Cardiac septum (tissue), 1 donor: ENCODE data around the gene EHD2. TPM values are rescaled to one million over a fixed set of nuclear protein-coding genes. Genes with fewer than 3 reads are reported as not detected.
A peak's percentile ranks its signal among the peaks of the same experiment; 100 is the strongest.
"Not testable (repeated sequence)": the region's sequence is repeated elsewhere in the genome, so short reads cannot be mapped to it uniquely, and the experiment has no call there.

Source experiments
- DNase-seq: peaks from one replicate; pipeline ENCODE4 v3.0.0-alpha.2; 2020; ENCODE audit warnings: low spot score
- intact Hi-C: fragments of 100-400 bp; cut with DNase I; formaldehyde crosslinking; loops from one replicate; pipeline ENCODE4 v1.14.0; 2022
- long read RNA-seq: library from polyadenylated mRNA; unstranded; transcript quantifications from one replicate; pipeline ENCODE4 v2.0.0, GENCODE V29; 2021
- total RNA-seq: library from RNA; stranded (reverse); fragmentation: NEBNext Ultra II Directional; extraction: Animal tissue kit (Norgen Biotek cat#: 25700); gene quantifications from one replicate; pipeline ENCODE4 v1.2.1, GENCODE V29; 2021
- donor health status: DM: no; HTN: no; CAD: no.

Gene EHD2
- total RNA-seq = 42.6 TPM
- long read RNA-seq, partial matches to known transcripts = 31 of 37 reads
- long read RNA-seq, other reads (novel, unspliced or antisense) = 2 of 37 reads

GRCh38 chr19:47713046-47714021 lies at the start of gene EHD2:
TSS of gene EHD2 (plus strand) at chr19:47713422. CDS start at chr19:47716613, 3,191 bp downstream.
- peak; percentile 80 for DNase-seq
- intact Hi-C loops = loop anchor here (1.0 kb wide), 2 partner anchors 30 to 75 kb away; no protein-coding TSS in a partner anchor

- intact Hi-C loops = loop anchor here (5.0 kb wide), 1 partner anchor 46 kb away; no protein-coding TSS in a partner anchor
These were observed 49.7 kb upstream of the EHD2 start for GRCh38 chr19:47663435-47663910.

GRCh38 chr19:47663911-47664771 lies 49.1 kb upstream of the EHD2 start:
- intact Hi-C loops = loop anchor here (5.0 kb wide), 1 partner anchor 47 kb away; no protein-coding TSS in a partner anchor
- no peak for DNase-seq

More at GRCh38 chr19:47663435-47663910, 49.7 kb upstream of the EHD2 start:
- no peak for DNase-seq

GRCh38 chr19:47668556-47668955 lies 44.7 kb upstream of the EHD2 start:
- intact Hi-C loops, DNase-seq: not testable (repeated sequence)

- DNase-seq = no peak
- intact Hi-C loops = no loop called here
These were observed 42.5 kb upstream of the EHD2 start for GRCh38 chr19:47670736-47671135.

GRCh38 chr19:47671499-47671898 lies 41.7 kb upstream of the EHD2 start:
- intact Hi-C loops = no loop called here
- no peak for DNase-seq

- no peak for DNase-seq
- intact Hi-C loops = no loop called here
These were observed 39.8 kb upstream of the EHD2 start for GRCh38 chr19:47673426-47673825.

- intact Hi-C loops = no loop called here
- no peak for DNase-seq
These were observed 38.7 kb upstream of the EHD2 start for GRCh38 chr19:47674548-47674947.

- intact Hi-C loops = no loop called here
- no peak for DNase-seq
These were observed 38.0 kb upstream of the EHD2 start for GRCh38 chr19:47675271-47675670.

- intact Hi-C loops = no loop called here
- no peak for DNase-seq
These were observed 37.4 kb upstream of the EHD2 start for GRCh38 chr19:47675859-47676258.

- no peak for DNase-seq
These were observed 36.4 kb upstream of the EHD2 start for GRCh38 chr19:47676811-47677210.

GRCh38 chr19:47679251-47679900 lies 33.8 kb upstream of the EHD2 start:
- no peak for DNase-seq
- intact Hi-C loops = no loop called here

More at GRCh38 chr19:47676811-47677210, 36.4 kb upstream of the EHD2 start:
- intact Hi-C loops = no loop called here

GRCh38 chr19:47679922-47680857 lies 33.0 kb upstream of the EHD2 start:
- intact Hi-C loops = loop anchor here (10.0 kb wide), 1 partner anchor 375 kb away; the partner anchor contains the start of gene C5AR1
- no peak for DNase-seq

GRCh38 chr19:47680858-47681332 lies 32.3 kb upstream of the EHD2 start:
- intact Hi-C loops = loop anchor here (10.0 kb wide), 1 partner anchor 376 kb away; the partner anchor contains the start of gene C5AR1
- DNase-seq = no peak

GRCh38 chr19:47681388-47681787 lies 31.8 kb upstream of the EHD2 start:
- DNase-seq = no peak
- intact Hi-C loops = loop anchor here (10.0 kb wide), 1 partner anchor 377 kb away; the partner anchor contains the start of gene C5AR1

- DNase-seq = no peak
- intact Hi-C loops = loop anchor here (10.0 kb wide), 1 partner anchor 377 kb away; the partner anchor contains the start of gene C5AR1
These were observed 31.3 kb upstream of the EHD2 start for GRCh38 chr19:47681936-47682335.

GRCh38 chr19:47682939-47683338 lies 30.3 kb upstream of the EHD2 start:
- intact Hi-C loops = loop anchor here (10.0 kb wide), 1 partner anchor 378 kb away; the partner anchor contains the start of gene C5AR1
- no peak for DNase-seq
